Activated CD8-positive, alpha-beta memory T cell treated with anti-CD3 and anti-CD28 coated beads, Interleukin-2, amount 50 U/mL, for 24 hours (primary cell): ENCODE data around the gene UBAC2.
A peak's percentile ranks its signal among the peaks of the same experiment; 100 is the strongest.

Experiments
- DNase-seq: peaks from one replicate; pipeline ENCODE4 v3.0.0-alpha.2; 2020; ENCODE audit errors: extremely low read depth

Gene UBAC2

GRCh38 chr13:99415851-99416331 is 215.2 kb downstream of the UBAC2 start:
- DNase-seq, result no peak

- no peak for DNase-seq
These were observed 215.9 kb downstream of the UBAC2 start for GRCh38 chr13:99416411-99417121.

- no peak for DNase-seq
These were observed 216.8 kb downstream of the UBAC2 start for GRCh38 chr13:99417201-99418102.

GRCh38 chr13:99418103-99418842 is 217.6 kb downstream of the UBAC2 start:
- no peak for DNase-seq

- no peak for DNase-seq
These were observed 218.1 kb downstream of the UBAC2 start for GRCh38 chr13:99418843-99419140.

- DNase-seq, result no peak
These were observed 219.1 kb downstream of the UBAC2 start for GRCh38 chr13:99419591-99420243.

- DNase-seq, result no peak
These were observed 220.6 kb downstream of the UBAC2 start for GRCh38 chr13:99421271-99421670.

- DNase-seq, result no peak
These were observed 221.3 kb downstream of the UBAC2 start for GRCh38 chr13:99421758-99422585.

- no peak for DNase-seq
These were observed 222.0 kb downstream of the UBAC2 start for GRCh38 chr13:99422586-99423220.

- no peak for DNase-seq
These were observed 225.1 kb downstream of the UBAC2 start for GRCh38 chr13:99425485-99426341.

- no peak for DNase-seq
These were observed 225.8 kb downstream of the UBAC2 start for GRCh38 chr13:99426426-99426825.

GRCh38 chr13:99429670-99430069 is 229.0 kb downstream of the UBAC2 start:
- DNase-seq, result no peak

GRCh38 chr13:99431927-99432608 is 231.4 kb downstream of the UBAC2 start:
- no peak for DNase-seq

- DNase-seq, result peak; percentile 85
These were observed 232.2 kb downstream of the UBAC2 start for GRCh38 chr13:99432609-99433542.

GRCh38 chr13:99433543-99434075 is 233.0 kb downstream of the UBAC2 start:
- no peak for DNase-seq

GRCh38 chr13:99434258-99434788 is 233.7 kb downstream of the UBAC2 start:
- peak; percentile 59 for DNase-seq

- no peak for DNase-seq
These were observed 234.5 kb downstream of the UBAC2 start for GRCh38 chr13:99435116-99435515.
